HCT116 (cell line): ENCODE results near the gene DPP4. TPM values are rescaled to one million over a fixed set of nuclear protein-coding genes. Genes with fewer than 3 reads are reported as not detected.

Source experiments
- ATAC-seq: fragments of 200-7000 bp; cut with Tn5 transposase; 2 replicates; pipeline ENCODE4 v1.9.1; 2020; ENCODE audit warnings: mild to moderate bottlenecking, moderate library complexity
- BruUV-seq: library from RNA; stranded (reverse); fragments of 400-500 nt; replicated peaks from 2 replicates; lab custom pipeline; 2021; lab: Mats Ljungman, UMichigan
- CTCF ChIA-PET: fragments of 300-600 bp; sonication (Branson Sonifier 250); formaldehyde crosslinking; loops from one replicate; lab custom pipeline; 2021; ENCODE audit warnings: antibody characterized with exemption; lab: Charles Lee
- POLR2A ChIA-PET: fragments of 300-600, 350-600 bp; sonication (Branson Sonifier 250); formaldehyde crosslinking; loops from one replicate; lab custom pipeline; 2021; ENCODE audit warnings: antibody characterized with exemption; lab: Charles Lee
- RAD21 ChIA-PET, 2 experiments: fragments of 300-600 bp; sonication (Branson Sonifier 250); formaldehyde crosslinking; loops; one replicate each; lab custom pipeline; 2023; ENCODE audit warnings: low total read pairs in 2 of 2; ENCODE audit not compliant: uncharacterized antibody in 2 of 2, unreplicated experiment in 2 of 2, low non-redundant PET in 1 of 2; lab: Charles Lee
- DNase-seq: peaks from one replicate; pipeline ENCODE4 v3.0.0-alpha.2; 2010; ENCODE audit warnings: low read depth, low spot score
- H2AFZ ChIP-seq: fragments of 200-600 bp; shearing (Covaris generic), sonication (generic); 2 replicates; pipeline ENCODE4 v1.6.1; 2017; ENCODE audit warnings: low read depth, mixed run types, mixed read lengths, antibody characterized with exemption, low read length; ENCODE audit not compliant: poor library complexity, severe bottlenecking
- H3K27ac ChIP-seq: 2 replicates; pipeline ENCODE4 v1.5.1; 2012; ENCODE audit warnings: low read depth, low read length
- H3K27me3 ChIP-seq: fragments of 200-600 bp; sonication (generic); 2 replicates; pipeline ENCODE4 v1.6.1; 2016; ENCODE audit warnings: mixed run types, low read length, mixed read lengths; ENCODE audit not compliant: insufficient read depth
- H3K36me3 ChIP-seq, 2 experiments: fragments of 200-500 bp in 1 of 2; fragments of 200-600 bp in 1 of 2; sonication (Bioruptor generic) in 1 of 2; sonication (generic) in 1 of 2; 2 replicates each; pipeline versions ENCODE4 v1.5.1 to v1.6.1; 2014 to 2016; ENCODE audit warnings: low read length in 2 of 2, inconsistent platforms in 1 of 2, mixed read lengths in 1 of 2, mixed run types in 1 of 2; ENCODE audit not compliant: insufficient read depth in 2 of 2, control insufficient read depth in 1 of 2
- H3K4me1 ChIP-seq, 2 experiments: fragments of 200-600 bp in 1 of 2; sonication (generic) in 1 of 2; 2 replicates each; pipeline versions ENCODE4 v1.5.1 to v1.6.1; 2012 to 2017; ENCODE audit warnings: low read length in 2 of 2, inconsistent platforms in 1 of 2, mild to moderate bottlenecking in 1 of 2, mixed read lengths in 1 of 2, mixed run types in 1 of 2, moderate library complexity in 1 of 2; ENCODE audit not compliant: insufficient read depth in 2 of 2, control insufficient read depth in 1 of 2
- H3K4me2 ChIP-seq: fragments of 200-600 bp; sonication (generic); 2 replicates; pipeline ENCODE4 v1.6.1; 2017; ENCODE audit warnings: mixed run types, low read length, mixed read lengths
- H3K4me3 ChIP-seq, 2 experiments: fragments of 200-600 bp in 1 of 2; sonication (generic) in 1 of 2; replicated peaks in 1 of 2; 2 replicates each; pipeline ENCODE4 v1.5.1; 2011 to 2016; ENCODE audit warnings: low read length in 2 of 2, control low read depth in 1 of 2, low read depth in 1 of 2, mild to moderate bottlenecking in 1 of 2, mixed read lengths in 1 of 2, mixed run types in 1 of 2
- H3K79me2 ChIP-seq: fragments of 200-600 bp; sonication (generic); 2 replicates; pipeline ENCODE4 v1.6.1; 2017; ENCODE audit warnings: mild to moderate bottlenecking, mixed run types, low read length, moderate library complexity, mixed read lengths; ENCODE audit not compliant: insufficient read depth
- H3K9ac ChIP-seq: fragments of 200-600 bp; sonication (generic); 2 replicates; pipeline ENCODE4 v1.6.1; 2016; ENCODE audit warnings: low read length, mixed read lengths
- H3K9me2 ChIP-seq: fragments of 200-600 bp; sonication (generic), shearing (Covaris generic); 2 replicates; pipeline ENCODE4 v1.6.1; 2017; ENCODE audit warnings: mixed run types, mild to moderate bottlenecking, moderate library complexity; ENCODE audit not compliant: insufficient read depth
- H3K9me3 ChIP-seq, 2 experiments: fragments of 200-500 bp in 1 of 2; fragments of 200-600 bp in 1 of 2; sonication (Bioruptor generic) in 1 of 2; sonication (generic) in 1 of 2; 2 replicates each; pipeline ENCODE4 v1.6.1; 2014 to 2017; ENCODE audit warnings: low read length in 2 of 2, mixed read lengths in 2 of 2, inconsistent platforms in 1 of 2, low read depth in 1 of 2, mild to moderate bottlenecking in 1 of 2, mixed run types in 1 of 2, moderate library complexity in 1 of 2; ENCODE audit not compliant: control insufficient read depth in 1 of 2, insufficient read depth in 1 of 2
- H4K20me1 ChIP-seq: fragments of 200-600 bp; sonication (generic), shearing (Covaris generic); 2 replicates; pipeline ENCODE4 v1.6.1; 2017; ENCODE audit warnings: mixed run types, mild to moderate bottlenecking, moderate library complexity; ENCODE audit not compliant: insufficient read depth
- EGR1 ChIP-seq: IDR thresholded peaks from 2 replicates; pipeline ENCODE4 v1.6.1; 2012; ENCODE audit warnings: low read depth
- ELF1 ChIP-seq: IDR thresholded peaks from 2 replicates; pipeline ENCODE4 v1.6.1; 2012; ENCODE audit warnings: low read depth, borderline replicate concordance
- SRF ChIP-seq: IDR thresholded peaks from 2 replicates; pipeline ENCODE4 v1.6.1; 2012; ENCODE audit warnings: low read depth
- ZBTB33 ChIP-seq: IDR thresholded peaks from 2 replicates; pipeline ENCODE4 v1.6.1; 2011; ENCODE audit warnings: mild to moderate bottlenecking, low read length, moderate library complexity; ENCODE audit not compliant: insufficient replicate concordance; ENCODE audit errors: extremely low read depth
- intact Hi-C: fragments of 100-400 bp; cut with micrococcal nuclease; formaldehyde crosslinking; loops from 2 replicates; pipeline ENCODE4 v1.10.0; 2022
- total RNA-seq: library from RNA; stranded (reverse); gene quantifications from one replicate; pipeline ENCODE4 v1.2.1, GENCODE V29; 2021; ENCODE audit not compliant: unreplicated experiment
- TF ChIP-seq, protein P1 (sequence below): IDR thresholded peaks from 2 replicates; pipeline ENCODE4 v1.6.1; 2012

The DPP4 gene
- total RNA-seq, 1 experiment from 2014 or later, result 3.6 TPM

- H3K79me2 ChIP-seq, result no peaks in the 10 kb centered on the region
- no peaks in the 10 kb centered on the region for H3K27me3 ChIP-seq
- POLR2A ChIA-PET, result no interaction called here
- no peak overlapping the region for H3K4me3 ChIP-seq
- no TSS peak for BruUV-seq
- TF ChIP-seq SRF (no peak), EGR1 (no peak), ZBTB33 (no peak)
- TF ChIP-seq, all 23 proteins: peak for 0
- Histone ChIP-seq H3K9ac (no peak overlapping the region), H3K9me3 (no peaks in the 10 kb centered on the region), H3K4me1 (peaks cover 0 to 6% of the 10 kb centered on the region in 2 experiments; a peak in 2 of 4 replicates), H3K9me2 (no peaks in the 10 kb centered on the region; the same call in 1 of the 2 replicates), H3K27ac (no peak overlapping the region), H3K36me3 (no peaks in the 10 kb centered on the region), H3K4me2 (no peak overlapping the region), H4K20me1 (no peaks in the 10 kb centered on the region), H2AFZ (no peak overlapping the region)
- ChIA-PET RAD21 (no interaction called here), CTCF (no interaction called here)
- no peak for DNase-seq
- ATAC-seq, result no peak
- intact Hi-C loops, result no loop called here
Measured at GRCh38 chr2:161974461-161974860, 99.6 kb downstream of the DPP4 start.

DNA sequence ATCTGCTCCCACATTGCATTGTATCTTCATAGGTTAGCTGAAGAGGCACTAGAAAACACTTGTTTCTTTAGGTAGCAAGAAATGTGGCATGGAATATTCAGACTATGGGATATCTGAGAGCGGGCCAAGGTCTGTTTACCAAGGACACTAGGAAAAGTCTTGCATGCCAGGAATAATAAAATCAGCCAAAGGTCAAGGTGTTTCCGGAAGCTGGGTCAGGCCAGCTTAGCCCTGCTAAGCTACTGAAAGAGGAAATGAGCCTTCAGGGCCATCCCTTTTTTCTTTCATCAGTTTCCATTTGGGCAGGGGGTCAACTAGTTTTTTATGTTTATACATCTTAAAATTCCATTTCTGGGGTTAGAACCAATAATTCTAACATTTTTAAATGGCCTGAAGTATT, 101.1 kb downstream of the DPP4 start:
- H3K4me1 ChIP-seq, result peaks cover 0 to 3% of the 10 kb centered on the region in 2 experiments; a peak in 2 of 4 replicates
- H3K27me3 ChIP-seq, result no peaks in the 10 kb centered on the region
- ATAC-seq (no peak), DNase-seq (no peak)
- BruUV-seq, result no TSS peak
- ChIA-PET RAD21 (no interaction called here), CTCF (no interaction called here), POLR2A (no interaction called here)
- H4K20me1 ChIP-seq, result no peaks in the 10 kb centered on the region
- no peaks in the 10 kb centered on the region for H3K79me2 ChIP-seq
- no peaks in the 10 kb centered on the region for H3K36me3 ChIP-seq
- H3K9me3 ChIP-seq, result no peaks in the 10 kb centered on the region
- intact Hi-C loops, result no loop called here
- H3K4me2 ChIP-seq, result no peak overlapping the region
- no peaks in the 10 kb centered on the region; the same call in 1 of the 2 replicates for H3K9me2 ChIP-seq
- H3K27ac ChIP-seq, result no peak overlapping the region
- no peak overlapping the region for H2AFZ ChIP-seq
- H3K4me3 ChIP-seq, result no peak overlapping the region
- TF ChIP-seq ELF1, result no peak
- TF ChIP-seq, protein P1, sequence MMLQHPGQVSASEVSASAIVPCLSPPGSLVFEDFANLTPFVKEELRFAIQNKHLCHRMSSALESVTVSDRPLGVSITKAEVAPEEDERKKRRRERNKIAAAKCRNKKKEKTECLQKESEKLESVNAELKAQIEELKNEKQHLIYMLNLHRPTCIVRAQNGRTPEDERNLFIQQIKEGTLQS, result no peak
- TF ChIP-seq, all 23 proteins: peak for 0
- H3K9ac ChIP-seq, result no peak overlapping the region
